ENCODE measurements around the gene FGD6.

FGD6 gene

GRCh38 chr12:95168746-95169145, 48.5 kb downstream of the FGD6 start:
- no peak for TF ChIP-seq CTCF (IDR thresholded peaks at IDR 0.05; ENCODE audit: low read depth, low read length, missing control alignments)
- DNase-seq (ENCODE audit: extremely low read depth, low read depth), result no peak
- H3K4me3 ChIP-seq (replicated peaks; ENCODE audit: low read depth, low read length), result no peak overlapping the region

GRCh38 chr12:95164656-95165055, 52.6 kb downstream of the FGD6 start:
- TF ChIP-seq CTCF (IDR thresholded peaks at IDR 0.05; ENCODE audit: low read depth, low read length, missing control alignments), result no peak
- no peak for DNase-seq (ENCODE audit: extremely low read depth, low read depth)
- no peak overlapping the region for H3K4me3 ChIP-seq (replicated peaks; ENCODE audit: low read depth, low read length)

- no peak for DNase-seq (ENCODE audit: extremely low read depth, low read depth)
- no peak overlapping the region for H3K4me3 ChIP-seq (replicated peaks; ENCODE audit: low read depth, low read length)
- no peak for TF ChIP-seq CTCF (IDR thresholded peaks at IDR 0.05; ENCODE audit: low read depth, low read length, missing control alignments)
Observed at GRCh38 chr12:95158919-95159318, 58.3 kb downstream of the FGD6 start.

GRCh38 chr12:95151821-95152220, 65.4 kb downstream of the FGD6 start:
- no peak for DNase-seq (ENCODE audit: extremely low read depth, low read depth)
- TF ChIP-seq CTCF (IDR thresholded peaks at IDR 0.05; ENCODE audit: low read depth, low read length, missing control alignments), result no peak
- H3K4me3 ChIP-seq (replicated peaks; ENCODE audit: low read depth, low read length), result no peak overlapping the region

- no peak overlapping the region for H3K4me3 ChIP-seq (replicated peaks; ENCODE audit: low read depth, low read length)
- no peak for DNase-seq (ENCODE audit: extremely low read depth, low read depth)
- no peak for TF ChIP-seq CTCF (IDR thresholded peaks at IDR 0.05; ENCODE audit: low read depth, low read length, missing control alignments)
Observed at GRCh38 chr12:95151406-95151805, 65.9 kb downstream of the FGD6 start.

- TF ChIP-seq CTCF (IDR thresholded peaks at IDR 0.05; ENCODE audit: low read depth, low read length, missing control alignments), result no peak
- H3K4me3 ChIP-seq (replicated peaks; ENCODE audit: low read depth, low read length), result no peak overlapping the region
- no peak for DNase-seq (ENCODE audit: extremely low read depth, low read depth)
Observed at GRCh38 chr12:95150501-95150900, 66.8 kb downstream of the FGD6 start.

- no peak overlapping the region for H3K4me3 ChIP-seq (replicated peaks; ENCODE audit: low read depth, low read length)
- no peak for TF ChIP-seq CTCF (IDR thresholded peaks at IDR 0.05; ENCODE audit: low read depth, low read length, missing control alignments)
- no peak for DNase-seq (ENCODE audit: extremely low read depth, low read depth)
Observed at GRCh38 chr12:95147866-95148265, 69.4 kb downstream of the FGD6 start.

All from HFF-Myc (cell line).